ENCODE measurements around the gene GNPTG.

The GNPTG gene

DNA sequence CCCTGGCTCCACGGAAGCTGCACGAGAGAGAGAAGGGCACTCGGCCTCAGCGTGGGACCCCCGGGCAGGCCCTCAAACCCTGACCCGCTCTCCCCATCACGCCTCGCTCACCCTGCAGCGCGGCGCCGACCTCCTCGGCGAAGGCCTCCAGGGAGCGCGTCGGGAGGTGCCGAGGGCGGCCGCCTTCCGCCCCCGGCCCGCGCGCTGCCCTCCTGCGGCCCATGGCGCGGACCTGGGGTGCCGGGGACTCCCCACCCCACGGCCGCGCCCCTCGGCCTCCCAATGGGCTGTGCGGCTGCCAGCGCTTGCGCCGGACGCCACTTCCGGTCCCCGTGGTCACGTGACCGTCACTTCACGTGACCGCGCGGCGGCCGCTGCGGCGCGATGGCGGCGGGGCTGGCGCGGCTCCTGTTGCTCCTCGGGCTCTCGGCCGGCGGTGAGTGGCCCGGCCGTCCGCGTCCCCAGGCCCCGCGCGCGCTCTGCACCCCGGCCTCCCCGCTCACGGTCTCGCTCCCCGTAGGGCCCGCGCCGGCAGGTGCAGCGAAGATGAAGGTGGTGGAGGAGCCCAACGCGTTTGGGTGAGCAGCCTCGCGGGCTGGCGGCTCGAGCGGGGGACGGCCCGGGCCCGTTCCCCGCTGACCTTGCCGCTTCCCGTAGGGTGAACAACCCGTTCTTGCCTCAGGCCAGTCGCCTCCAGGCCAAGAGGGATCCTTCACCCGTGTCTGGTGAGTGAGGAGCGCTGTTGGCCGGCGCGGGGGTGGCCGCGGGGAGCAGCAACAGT lies at the start of gene GNPTG, which contains the start of gene TSR3:
Gene GNPTG (plus strand): TSS at position 350 of the 781 bp plus-strand sequence. CDS start 35 bp downstream, at position 385.
Gene TSR3 (minus strand): TSS at position 297 of the 781 bp plus-strand sequence. CDS start 74 bp downstream, at position 223.
- peak; percentile 31 for DNase-seq (ENCODE audit: low read depth)

DNA sequence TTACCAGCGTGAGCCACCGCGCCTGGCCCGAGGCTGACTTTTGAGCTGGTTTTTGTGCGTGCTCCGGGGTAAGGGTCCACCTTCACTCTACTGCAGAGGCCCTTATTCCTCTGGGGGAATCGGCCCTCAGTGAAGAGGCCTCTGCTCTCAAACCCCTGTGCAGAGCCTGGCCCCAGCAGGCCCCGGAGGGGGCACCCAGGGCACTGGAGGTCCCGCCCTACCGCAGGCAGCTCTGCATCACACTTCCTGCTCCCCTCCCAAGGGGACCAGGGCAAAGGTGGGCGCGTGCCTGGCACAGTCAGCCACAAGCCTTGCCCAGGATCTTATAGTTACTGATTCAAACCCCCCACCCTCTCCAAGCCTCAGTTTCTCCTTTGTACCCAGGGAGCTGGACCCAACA lies 45.9 kb upstream of the GNPTG start:
- DNase-seq (ENCODE audit: low read depth) = no peak

DNA sequence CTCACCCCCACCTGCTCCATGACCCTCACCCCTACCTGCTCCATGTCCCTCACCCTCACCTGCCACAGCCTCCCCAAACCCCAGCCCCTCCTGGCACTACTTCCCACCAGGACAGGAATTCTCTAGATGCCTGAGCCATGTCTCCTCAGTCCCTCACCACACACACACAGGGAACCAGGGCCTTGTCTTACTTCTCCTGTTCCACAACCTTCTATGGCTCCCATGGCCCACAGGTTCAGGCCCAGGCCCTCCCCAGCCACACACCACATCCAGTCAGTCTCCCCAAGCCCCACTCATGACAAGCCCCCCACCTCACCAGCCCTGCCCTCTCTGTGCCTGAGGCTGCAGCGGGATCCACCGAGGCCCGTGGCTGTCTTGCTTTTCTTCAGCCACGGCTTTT lies 45.4 kb upstream of the GNPTG start:
- DNase-seq (ENCODE audit: low read depth) = no peak

DNA sequence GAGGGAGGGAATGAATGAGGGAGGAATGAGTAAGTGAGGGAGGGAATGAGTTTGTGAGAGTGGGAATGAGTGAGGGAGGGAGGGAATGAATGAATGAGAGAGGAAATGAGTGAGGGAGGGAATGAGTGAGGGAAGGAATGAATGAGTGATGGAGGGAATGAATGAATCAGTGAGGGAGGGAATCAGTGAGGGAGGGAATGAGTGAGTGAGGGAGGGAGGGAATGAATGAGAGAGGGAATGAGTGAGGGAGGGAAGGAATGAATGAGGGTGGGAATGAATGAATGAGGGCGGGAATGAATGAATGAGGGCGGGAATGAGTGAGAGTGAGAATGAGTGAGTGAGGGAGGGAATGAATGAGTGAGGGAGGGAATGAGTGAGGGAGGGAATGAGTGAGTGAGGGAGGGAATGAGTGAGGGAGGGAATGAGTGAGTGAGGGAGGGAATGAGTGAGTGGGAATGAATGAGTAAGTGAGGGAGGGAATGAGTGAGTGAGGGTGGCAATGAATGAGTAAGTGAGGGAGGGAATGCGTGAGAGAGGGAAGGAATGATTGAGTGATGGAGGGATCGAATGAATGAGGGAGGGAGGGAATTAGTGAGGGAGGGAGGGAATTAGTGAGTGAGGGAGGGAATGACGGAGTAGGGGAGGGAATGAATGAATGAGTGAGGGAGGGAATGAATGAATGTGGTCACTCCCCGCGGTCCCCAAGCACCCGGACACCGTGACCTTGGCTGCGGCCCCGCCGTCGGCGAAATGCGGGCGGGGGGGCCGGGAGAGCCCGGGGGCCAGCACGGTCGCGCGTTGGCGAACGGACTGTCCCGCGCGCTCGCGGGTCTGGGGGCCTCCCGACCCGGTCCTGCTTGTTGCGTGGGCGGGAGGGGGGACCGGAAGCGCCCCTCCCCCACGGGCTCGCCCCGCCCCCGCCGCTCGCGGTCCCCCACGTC lies 43.4 kb upstream of the GNPTG start:
- no peak for DNase-seq (ENCODE audit: low read depth)

DNA sequence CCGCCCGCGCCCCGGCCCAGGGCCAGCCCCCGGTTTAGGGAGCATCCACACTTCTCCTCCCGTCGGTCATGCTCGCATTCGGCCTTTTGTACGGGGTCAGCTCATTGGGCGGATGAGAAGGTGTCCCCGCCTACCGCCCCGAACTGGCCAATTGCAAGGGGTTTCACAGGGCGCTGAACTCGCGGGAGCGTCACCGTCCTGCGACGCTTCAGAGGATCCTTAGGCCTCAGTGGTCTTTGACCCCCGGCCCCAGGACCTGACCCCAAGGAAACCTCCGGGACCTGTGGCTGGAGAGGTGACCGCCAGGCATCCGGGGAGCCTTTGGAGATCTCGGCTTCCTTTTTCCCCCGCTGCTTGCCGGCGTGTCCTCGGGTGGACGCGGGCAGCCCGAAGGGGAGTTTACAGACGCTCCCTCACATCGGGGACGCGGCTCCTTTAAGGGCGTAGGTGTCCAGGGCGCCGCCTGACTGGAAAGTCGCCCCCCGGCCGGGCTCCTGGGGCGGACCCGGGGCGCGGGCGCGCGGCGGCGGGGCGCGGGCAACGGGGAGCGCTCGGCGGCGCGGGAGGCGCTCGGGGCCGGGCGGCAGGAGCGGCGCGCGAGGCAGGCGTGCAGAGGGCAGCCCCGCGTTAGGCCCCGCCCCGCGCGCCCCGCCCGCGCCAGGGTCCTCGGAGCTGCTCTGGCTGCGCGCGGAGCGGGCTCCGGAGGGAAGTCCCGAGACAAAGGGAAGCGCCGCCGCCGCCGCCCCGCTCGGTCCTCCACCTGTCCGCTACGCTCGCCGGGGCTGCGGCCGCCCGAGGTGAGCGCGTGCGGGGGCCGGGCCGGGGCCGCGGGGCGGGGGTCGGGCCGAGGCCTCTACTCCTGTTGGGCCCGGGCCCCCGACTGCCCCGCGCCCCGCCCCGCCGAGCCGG lies 42.5 kb upstream of the GNPTG start, which contains the start of gene UBE2I:
Gene UBE2I (plus strand): TSS at position 660 of the 909 bp plus-strand sequence. CDS start 4,395 bp downstream, outside the sequence.
- DNase-seq (ENCODE audit: low read depth) = peak; percentile 96

DNA sequence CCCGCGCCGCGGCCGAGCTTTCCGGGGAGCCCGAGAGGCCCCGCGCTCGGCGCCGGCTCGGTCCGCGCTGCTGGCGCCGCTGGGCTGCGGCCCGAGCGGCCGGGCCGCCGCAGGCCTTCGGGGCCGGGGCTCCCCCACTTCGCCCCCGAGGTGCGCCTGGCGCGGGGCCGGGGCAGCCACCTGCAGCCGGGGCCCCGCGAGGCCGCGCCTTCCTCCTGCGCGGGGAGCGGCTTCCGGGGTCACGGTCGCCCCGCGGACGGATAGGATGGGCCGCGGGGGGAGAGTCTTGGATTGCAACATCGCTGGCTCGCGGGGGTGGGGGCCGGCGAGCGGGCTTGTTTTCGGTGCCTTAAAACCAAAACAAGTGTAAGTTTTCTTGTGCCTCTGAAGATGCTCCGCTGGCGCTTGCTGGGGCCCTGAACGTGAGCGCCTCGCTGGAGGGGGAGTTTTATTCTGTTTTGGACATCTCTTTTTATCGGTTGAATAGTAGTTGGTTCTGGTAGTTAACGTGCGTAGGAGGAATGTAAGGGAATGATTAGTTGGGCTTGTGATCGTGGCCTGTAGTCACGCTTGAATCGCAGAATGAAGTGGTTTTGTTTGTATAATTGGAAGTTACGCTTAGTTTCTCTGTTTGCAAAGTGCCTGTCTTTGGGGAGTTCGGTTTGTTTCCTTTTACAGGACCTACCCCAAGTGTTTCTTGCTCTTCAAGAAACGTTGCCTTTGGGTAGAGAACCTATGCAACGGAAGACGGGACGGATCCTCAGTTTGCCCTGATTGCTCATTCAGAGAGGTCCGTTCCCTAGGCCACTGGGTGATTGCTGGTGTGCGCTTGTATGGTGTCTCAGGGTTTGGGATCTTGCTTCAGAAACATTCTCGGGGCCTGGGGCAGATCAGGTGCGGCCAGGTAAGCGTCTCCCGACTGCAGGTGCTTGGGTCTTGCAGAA lies 41.6 kb upstream of the GNPTG start:
- DNase-seq (ENCODE audit: low read depth) = no peak

DNA sequence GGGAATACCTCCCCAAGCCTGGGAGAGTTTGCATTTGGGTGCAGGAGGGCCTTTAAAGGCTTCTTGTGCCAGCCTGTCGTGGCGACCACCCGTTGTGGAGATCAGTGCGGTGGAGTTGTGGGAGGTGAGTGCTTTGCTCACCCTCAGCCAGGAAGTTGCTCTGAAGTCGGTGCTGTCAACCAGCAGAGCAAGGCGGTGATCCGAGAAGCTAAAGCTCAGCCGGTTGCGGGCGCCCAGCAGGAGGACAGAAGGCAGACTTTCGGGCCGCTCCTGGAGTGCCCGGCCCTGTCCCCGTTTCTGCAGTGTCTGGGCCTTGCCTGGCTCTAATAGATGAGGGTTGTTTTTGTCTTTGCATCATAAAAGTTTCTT lies 40.9 kb upstream of the GNPTG start:
- no peak for DNase-seq (ENCODE audit: low read depth)

DNA sequence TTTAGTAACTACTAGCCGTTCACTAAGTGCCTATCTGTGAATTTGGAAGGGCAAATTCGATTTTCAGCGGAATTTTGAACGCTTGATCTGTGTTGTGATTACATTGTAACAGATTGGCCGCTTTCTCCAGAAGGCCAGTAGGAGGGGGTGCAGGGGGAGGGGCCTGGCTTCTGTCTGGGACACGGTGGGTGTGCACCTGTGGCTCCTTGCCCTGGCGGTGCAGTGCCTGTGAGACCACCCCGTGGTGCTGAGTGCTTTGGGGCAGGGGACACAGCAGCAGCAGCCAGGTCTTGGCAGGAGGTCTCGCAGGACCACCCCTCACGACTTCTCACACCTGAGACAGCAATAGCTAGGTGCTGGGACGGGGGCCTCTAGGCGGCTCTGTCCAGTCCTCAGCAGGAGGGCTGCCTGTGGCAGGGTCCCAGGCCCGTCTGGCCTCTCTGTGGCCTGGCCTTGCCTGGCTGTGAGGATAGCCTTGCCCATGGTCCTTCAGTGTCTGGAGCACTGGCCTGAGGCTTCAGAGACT lies 40.5 kb upstream of the GNPTG start:
- no peak for DNase-seq (ENCODE audit: low read depth)

DNA sequence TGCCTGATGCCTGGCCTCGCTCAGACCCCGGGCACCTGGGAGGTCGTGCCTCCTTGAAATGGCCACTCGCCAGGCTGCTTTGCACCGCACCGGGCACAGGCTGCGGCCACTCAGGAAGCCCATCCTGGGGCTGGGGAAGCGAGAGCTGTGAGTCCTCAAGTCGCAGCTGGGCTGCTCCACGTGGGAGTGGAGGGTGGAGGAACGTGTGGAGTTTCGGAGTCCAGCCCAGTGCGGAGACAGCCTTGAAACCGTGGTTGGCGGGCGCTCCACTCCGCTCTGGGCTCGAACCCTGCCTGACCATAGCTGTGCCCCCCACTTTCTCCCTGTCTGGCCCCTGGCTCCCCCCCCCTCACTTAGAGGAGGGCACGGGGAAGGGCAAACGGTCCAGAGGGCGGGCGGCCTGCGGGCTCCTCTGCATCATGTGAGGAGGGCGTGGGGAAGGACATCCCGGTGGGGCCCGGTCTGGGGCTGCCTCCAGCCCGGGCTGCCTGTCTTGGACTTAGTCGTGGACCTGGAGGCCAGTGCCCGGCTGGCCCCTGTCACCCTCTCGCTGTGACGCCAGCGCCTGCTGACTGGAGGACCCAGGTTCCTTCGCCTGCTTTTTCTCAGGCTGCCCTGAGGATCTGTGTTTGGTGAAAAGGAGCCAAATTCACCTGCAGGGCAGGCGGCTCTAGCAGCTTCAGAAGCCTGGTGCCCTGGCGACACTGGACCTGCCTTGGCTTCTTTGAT lies 39.8 kb upstream of the GNPTG start:
- no peak for DNase-seq (ENCODE audit: low read depth)

DNA sequence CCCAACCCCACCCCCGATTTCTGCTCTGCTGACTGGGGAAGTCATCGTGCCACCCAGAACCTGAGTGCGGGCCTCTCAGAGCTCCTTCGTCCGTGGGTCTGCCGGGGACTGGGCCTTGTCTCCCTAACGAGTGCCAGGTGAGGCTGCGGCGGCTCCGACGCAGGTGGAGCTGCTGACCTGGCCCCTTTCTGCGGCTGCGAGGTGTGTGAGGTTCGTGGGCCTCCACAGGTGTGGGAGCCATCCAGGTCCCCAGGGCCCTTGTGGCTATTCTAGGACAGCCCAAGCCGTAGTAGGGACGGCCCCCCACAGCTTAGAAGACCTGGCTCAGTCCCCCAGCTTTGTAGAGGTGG lies 39.3 kb upstream of the GNPTG start:
- DNase-seq (ENCODE audit: low read depth) = no peak

DNA sequence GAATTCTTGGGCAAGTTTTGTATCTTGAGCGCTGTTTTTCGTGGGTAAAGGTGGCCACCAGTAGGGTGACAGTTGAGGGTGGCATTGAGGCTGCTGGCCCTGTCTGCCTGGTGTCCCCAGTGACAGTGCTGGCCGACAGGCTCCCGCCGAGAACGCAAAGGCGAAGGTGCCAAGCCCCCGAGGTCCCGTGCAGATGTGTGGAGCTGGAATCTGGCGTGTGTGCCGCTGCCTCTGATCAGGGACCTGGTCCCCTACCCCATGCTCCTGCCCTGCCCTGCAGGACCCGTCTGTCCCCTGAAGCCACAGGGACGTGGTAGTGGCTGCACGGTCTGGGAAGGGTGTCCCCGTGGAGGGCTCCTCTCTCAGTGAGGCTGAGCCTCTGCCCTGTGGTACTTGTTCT lies 38.8 kb upstream of the GNPTG start:
- DNase-seq (ENCODE audit: low read depth) = no peak

DNA sequence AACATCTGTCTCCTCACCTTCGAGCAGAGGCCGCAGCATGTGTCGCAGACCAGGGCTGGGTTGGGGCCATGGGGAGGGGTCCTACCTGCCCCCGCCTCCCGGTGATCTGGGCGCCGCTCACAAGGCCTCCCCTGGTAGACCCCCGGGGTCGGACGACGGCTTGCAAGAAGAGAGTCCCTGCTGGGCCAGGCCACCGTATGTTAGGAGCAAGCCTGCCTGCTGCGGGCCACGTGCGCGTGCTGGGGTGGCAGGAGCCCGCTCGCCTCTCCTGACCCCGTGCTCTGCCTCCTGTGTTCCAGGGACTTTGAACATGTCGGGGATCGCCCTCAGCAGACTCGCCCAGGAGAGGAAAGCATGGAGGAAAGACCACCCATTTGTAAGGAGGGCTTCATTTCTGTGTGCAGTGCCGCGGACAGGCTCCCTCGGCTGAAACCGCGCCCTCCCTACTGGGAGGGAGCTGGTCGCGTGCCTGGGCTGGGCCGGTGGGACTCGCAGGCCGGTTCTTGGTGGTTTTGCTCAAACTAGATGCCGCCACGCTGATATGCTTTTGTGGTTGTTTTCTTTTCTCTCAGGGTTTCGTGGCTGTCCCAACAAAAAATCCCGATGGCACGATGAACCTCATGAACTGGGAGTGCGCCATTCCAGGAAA lies 37.9 kb upstream of the GNPTG start:
- no peak for DNase-seq (ENCODE audit: low read depth)

DNA sequence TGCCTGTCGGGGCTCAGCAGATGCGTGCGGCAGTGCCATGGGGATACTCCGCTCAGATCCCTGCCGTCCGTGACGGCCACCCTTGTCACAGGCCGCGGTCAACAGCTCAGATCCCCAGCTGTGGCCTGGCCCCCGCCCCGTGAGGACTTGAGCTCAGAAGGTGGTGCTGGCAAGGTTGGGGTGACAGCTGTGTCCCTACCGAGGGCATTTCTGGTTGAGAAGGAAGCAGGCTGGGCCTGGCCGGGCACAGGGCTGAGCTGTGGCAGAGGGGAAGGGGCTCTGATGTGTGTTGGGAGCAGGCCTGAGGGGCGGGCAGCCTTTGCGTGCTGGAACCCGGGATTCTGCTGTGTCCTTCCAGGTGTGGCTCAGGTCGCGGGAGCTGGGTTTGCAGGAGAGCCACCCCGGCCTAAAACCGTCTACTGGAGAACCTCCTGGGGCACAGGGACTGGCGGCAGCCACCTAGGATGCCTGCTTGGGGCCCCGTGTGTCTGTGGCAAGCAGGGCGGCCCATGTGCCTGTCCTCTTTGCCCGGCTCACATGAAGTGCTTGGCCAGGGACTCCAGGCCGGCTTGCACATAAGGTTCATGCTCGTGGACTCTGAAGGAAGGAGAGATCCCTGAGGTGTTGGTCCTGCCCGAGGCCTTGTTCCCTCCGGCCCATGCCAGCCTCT lies 37.2 kb upstream of the GNPTG start:
- no peak for DNase-seq (ENCODE audit: low read depth)

DNA sequence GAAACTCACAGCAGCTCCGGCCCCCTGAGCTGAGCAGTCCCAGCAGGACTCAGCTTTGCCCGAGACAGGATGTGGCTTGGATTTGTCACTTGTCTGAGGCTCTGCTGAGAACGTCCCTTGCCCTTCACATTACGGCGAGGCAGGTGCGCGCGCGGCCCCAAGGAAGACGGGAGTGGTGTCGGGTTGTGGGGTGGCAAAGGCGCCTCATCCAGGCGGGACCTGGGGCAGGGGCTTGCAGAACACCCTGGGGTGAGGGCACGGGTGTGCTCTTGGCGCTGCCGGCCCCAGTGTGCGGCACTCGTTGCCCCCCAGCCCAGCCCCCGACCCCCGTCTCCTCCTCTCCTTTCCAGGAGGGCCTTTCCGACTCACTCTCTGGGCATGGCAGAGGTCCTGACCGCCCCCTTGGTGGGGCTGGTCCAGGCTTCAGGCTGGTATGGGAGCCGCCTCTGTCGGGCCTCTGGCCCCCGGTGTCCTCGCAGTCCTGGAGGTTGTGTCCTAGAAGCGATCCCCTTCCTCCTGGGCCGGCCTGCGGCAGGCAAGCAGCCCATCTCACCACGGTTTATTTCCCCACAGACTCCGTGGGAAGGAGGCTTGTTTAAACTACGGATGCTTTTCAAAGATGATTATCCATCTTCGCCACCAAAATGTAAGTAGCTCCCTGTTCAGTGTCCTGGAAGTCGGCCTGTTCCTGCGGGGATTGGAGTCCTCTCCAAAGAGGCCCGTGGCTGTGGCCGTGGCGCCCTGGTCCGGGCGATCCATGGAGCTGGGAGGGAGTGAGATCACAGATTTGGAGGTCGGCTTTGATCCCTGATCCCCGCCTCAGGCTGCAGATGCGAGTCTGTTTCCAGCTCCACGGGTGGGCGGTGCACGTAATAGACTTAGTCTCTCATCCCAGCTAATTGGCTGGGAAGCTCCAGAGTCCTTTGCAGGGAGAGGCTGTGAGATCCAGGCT lies 36.4 kb upstream of the GNPTG start:
- no peak for DNase-seq (ENCODE audit: low read depth)

DNA sequence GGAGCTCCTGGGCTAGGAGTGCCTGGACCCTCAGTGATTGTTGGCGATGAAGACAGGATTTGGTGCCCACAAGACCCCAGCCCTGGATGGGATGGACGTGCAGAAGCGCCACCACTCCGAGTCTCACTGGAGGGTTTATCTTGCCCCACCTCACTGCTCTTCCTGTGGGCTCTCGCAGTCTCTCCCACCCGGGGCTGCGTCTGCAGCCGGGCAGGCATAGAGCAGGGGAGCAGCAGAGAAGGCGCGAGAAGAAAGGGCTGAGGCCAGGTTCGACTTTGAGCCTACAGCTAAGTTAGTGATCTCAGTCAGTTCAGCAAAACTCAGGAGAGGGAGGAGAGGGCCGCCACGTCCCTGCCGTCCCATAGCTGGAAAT lies 35.7 kb upstream of the GNPTG start:
- no peak for DNase-seq (ENCODE audit: low read depth)

DNA sequence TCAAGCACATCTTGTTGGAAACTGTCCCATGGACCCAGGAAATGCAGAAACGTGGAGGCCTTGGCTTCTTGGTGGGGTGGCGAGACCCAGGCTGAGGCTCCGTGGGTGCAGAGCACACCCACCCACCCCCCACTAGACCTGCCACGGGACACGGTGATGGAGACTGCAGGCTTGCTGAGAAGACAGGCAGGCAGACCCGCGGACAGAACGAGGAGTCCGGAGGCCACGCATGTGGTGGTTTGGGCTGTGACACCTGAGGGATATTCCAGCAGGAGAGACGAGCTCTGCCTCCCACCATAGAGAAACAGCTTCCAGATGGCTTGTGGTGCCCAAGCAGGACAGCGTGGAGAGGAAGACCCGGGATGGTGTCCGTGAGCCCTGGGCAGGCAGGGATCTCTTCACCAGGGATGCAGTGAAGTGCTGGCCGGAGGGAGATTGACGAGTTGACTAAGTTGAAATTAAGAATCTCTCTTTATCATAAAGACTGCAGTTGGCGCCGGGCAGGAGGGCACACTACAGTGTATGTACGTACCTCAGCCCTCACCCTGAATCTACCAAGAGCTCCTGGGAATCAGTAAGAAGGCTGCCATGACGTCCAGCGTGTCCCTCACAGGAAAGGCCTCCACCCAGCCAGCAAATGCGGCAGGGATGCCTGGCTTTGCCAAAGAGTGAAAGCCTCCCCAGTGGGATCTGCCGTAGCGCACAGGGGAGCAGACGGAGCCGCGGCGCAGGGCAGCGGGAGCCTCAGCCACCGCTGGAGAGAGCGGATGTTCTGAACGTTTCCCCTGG lies 34.1 kb upstream of the GNPTG start:
- no peak for DNase-seq (ENCODE audit: low read depth)

DNA sequence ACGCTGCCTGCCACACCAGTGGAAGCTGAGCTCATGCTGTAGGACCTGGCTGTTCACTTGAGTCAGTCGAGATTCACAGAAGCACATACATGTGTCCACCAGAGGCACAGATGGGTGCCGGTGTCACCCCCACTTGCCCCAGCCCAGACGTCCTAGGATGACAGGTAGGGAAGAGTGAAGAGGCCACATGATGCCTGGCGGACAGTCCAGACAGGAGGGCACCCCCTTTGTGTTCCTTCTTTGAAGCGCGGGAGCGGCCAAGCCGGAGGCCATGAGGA lies 33.5 kb upstream of the GNPTG start:
- DNase-seq (ENCODE audit: low read depth) = no peak
